IgD-negative memory B cell (primary cell): ENCODE data around the gene THYN1. TPM values are rescaled to one million over a fixed set of nuclear protein-coding genes. Genes with fewer than 3 reads are reported as not detected.

ENCODE experiments used
- polyA plus RNA-seq: library from polyadenylated mRNA; unstranded; fragments of 300-500 nt; fragmentation: Illumina TruSeq; gene quantifications from one replicate; pipeline ENCODE4 v1.2.3, GENCODE V29; 2021

The THYN1 gene
- polyA plus RNA-seq, 1 donor from 2014 or later = 77.4 TPM

Other genes starting within 250 kb of the THYN1 start
- 17.6 TPM for gene JAM3, start 184.3 kb downstream of the THYN1 start, polyA plus RNA-seq
- gene NCAPD3, start 29.4 kb downstream of the THYN1 start, polyA plus RNA-seq = 8.1 TPM
- 11.8 TPM for gene VPS26B, start 28.7 kb downstream of the THYN1 start, polyA plus RNA-seq
- gene ACAD8, start 216 bp upstream of the THYN1 start, polyA plus RNA-seq = 14.2 TPM
- 0.19 TPM for gene GLB1L3, start 23.0 kb upstream of the THYN1 start, polyA plus RNA-seq
- 0.63 TPM for gene GLB1L2, start 78.6 kb upstream of the THYN1 start, polyA plus RNA-seq
- not detected for gene B3GAT1, start 158.9 kb upstream of the THYN1 start, polyA plus RNA-seq